Measurements from ENCODE around the gene DNAAF9. TPM values are rescaled to one million over a fixed set of nuclear protein-coding genes. Genes with fewer than 3 reads are reported as not detected.

DNAAF9 gene
- total and polyA plus RNA-seq, 12 donors: 6.9 to 26.1 (median 18.1) TPM

- Histone ChIP-seq H3K27me3 (no peaks in the 10 kb centered on the region), H3K4me3 (no peak overlapping the region), H3K27ac (no peak overlapping the region), H3K36me3 (replicated peaks in 1 of 2) (no peaks in the 10 kb centered on the region), H3K9me3 (replicated peaks in 1 of 3) (no peaks in the 10 kb centered on the region), H3K4me1 (replicated peaks in 1 of 2) (peaks cover 0 to 4% of the 10 kb centered on the region in 2 donors)
- 75 to 90% (median 86%) methylated on average over 11 of the region's 11 CpGs for WGBS, 4 donors
- intact Hi-C loops (cut with DNase I): loop anchor here in 1 of 2 donors (5.0 kb wide), 1 partner anchor 55 kb away; no protein-coding TSS in a partner anchor
- TF ChIP-seq POLR2A (IDR thresholded peaks at IDR 0.05) (no peak), CTCF (IDR thresholded peaks at IDR 0.05) (no peak)
- DNase-seq: no peak
Observed at GRCh38 chr20:3412600-3413392, 5.3 kb upstream of the DNAAF9 start.

- Histone ChIP-seq H3K27me3 (no peaks in the 10 kb centered on the region), H3K4me1 (replicated peaks in 1 of 2) (peaks cover 11 to 13% of the 10 kb centered on the region in 2 donors), H3K4me3 (no peak overlapping the region), H3K27ac (no peak overlapping the region), H3K9me3 (replicated peaks in 1 of 3) (no peaks in the 10 kb centered on the region), H3K36me3 (replicated peaks in 1 of 2) (no peaks in the 10 kb centered on the region)
- TF ChIP-seq POLR2A (IDR thresholded peaks at IDR 0.05) (no peak), CTCF (IDR thresholded peaks at IDR 0.05) (no peak)
- 85 to 90% (median 89%) methylated on average over 2 of the region's 2 CpGs for WGBS, 4 donors
- no peak for DNase-seq
- intact Hi-C loops (cut with DNase I): loop anchor here in 1 of 2 donors (5.0 kb wide), 1 partner anchor 57 kb away; no protein-coding TSS in a partner anchor
Observed at GRCh38 chr20:3410464-3410863, 3.0 kb upstream of the DNAAF9 start.

GRCh38 chr20:3409417-3409816 is 1.9 kb upstream of the DNAAF9 start:
- H3K4me1 ChIP-seq (replicated peaks in 1 of 2): peaks cover 11 to 15% of the 10 kb centered on the region in 2 donors
- H3K27ac ChIP-seq: peak overlapping the region in 2 of 5 donors; percentile 87 to 92
- intact Hi-C loops (cut with DNase I): no loop called here
- TF ChIP-seq CTCF (IDR thresholded peaks at IDR 0.05): no peak
- TF ChIP-seq POLR2A (IDR thresholded peaks at IDR 0.05): no peak
- H3K9me3 ChIP-seq (replicated peaks in 1 of 3): no peaks in the 10 kb centered on the region
- 89 to 96% (median 96%) methylated on average over 9 to 10 of the region's 10 CpGs for WGBS, 4 donors
- no peak overlapping the region for H3K4me3 ChIP-seq
- no peaks in the 10 kb centered on the region for H3K36me3 ChIP-seq (replicated peaks in 1 of 2)
- peak in 2 of 7 donors; percentile 28 to 62 for DNase-seq
- H3K27me3 ChIP-seq: no peaks in the 10 kb centered on the region

GRCh38 chr20:3407771-3408637 is 535 bp upstream of the DNAAF9 start:
- intact Hi-C loops (cut with DNase I): no loop called here
- H3K4me3 ChIP-seq: peak overlapping the region; percentile 53 to 94 (median 82)
- no peak for TF ChIP-seq CTCF (IDR thresholded peaks at IDR 0.05)
- peak; percentile 45 to 79 for TF ChIP-seq POLR2A (IDR thresholded peaks at IDR 0.05)
- H3K9me3 ChIP-seq (replicated peaks in 1 of 3): no peaks in the 10 kb centered on the region
- 0% methylated on average over 10 to 59 of the region's 59 CpGs for WGBS, 4 donors
- peak; percentile 70 to 87 (median 80) for DNase-seq
- H3K4me1 ChIP-seq (replicated peaks in 1 of 2): peaks cover 11 to 15% of the 10 kb centered on the region in 2 donors
- peak overlapping the region in 4 of 5 donors; percentile 87 to 98 (median 92) for H3K27ac ChIP-seq
- H3K36me3 ChIP-seq (replicated peaks in 1 of 2): no peaks in the 10 kb centered on the region
- H3K27me3 ChIP-seq: no peaks in the 10 kb centered on the region

Data from adrenal gland (tissue), 12 donors.